ENCODE data around the gene ATP8A1.

DNA sequence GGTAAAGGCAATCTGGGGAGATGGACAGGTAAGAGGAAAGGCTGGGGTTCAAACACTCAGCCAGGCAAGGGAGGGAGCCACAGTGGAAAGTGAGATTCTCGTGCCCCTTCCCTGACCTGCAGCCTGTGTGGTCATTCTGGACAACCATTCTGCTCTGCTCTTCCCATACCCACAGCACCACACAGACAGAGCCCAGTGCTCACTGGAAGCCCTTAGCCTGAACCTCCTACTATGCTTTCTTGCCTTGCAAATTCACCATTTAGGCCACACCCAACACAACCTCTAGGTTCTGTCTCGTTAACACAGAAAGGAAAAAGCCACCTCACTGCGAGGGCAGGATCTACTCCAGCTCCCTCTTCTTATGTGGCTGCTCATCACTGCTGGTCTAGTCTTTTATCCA lies 166.9 kb downstream of the ATP8A1 start:
- TF ChIP-seq, protein P1, sequence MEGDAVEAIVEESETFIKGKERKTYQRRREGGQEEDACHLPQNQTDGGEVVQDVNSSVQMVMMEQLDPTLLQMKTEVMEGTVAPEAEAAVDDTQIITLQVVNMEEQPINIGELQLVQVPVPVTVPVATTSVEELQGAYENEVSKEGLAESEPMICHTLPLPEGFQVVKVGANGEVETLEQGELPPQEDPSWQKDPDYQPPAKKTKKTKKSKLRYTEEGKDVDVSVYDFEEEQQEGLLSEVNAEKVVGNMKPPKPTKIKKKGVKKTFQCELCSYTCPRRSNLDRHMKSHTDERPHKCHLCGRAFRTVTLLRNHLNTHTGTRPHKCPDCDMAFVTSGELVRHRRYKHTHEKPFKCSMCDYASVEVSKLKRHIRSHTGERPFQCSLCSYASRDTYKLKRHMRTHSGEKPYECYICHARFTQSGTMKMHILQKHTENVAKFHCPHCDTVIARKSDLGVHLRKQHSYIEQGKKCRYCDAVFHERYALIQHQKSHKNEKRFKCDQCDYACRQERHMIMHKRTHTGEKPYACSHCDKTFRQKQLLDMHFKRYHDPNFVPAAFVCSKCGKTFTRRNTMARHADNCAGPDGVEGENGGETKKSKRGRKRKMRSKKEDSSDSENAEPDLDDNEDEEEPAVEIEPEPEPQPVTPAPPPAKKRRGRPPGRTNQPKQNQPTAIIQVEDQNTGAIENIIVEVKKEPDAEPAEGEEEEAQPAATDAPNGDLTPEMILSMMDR (IDR thresholded peaks at IDR 0.05; ENCODE audit: poor library complexity, severe bottlenecking), result no peak
- TF ChIP-seq, protein P2, sequence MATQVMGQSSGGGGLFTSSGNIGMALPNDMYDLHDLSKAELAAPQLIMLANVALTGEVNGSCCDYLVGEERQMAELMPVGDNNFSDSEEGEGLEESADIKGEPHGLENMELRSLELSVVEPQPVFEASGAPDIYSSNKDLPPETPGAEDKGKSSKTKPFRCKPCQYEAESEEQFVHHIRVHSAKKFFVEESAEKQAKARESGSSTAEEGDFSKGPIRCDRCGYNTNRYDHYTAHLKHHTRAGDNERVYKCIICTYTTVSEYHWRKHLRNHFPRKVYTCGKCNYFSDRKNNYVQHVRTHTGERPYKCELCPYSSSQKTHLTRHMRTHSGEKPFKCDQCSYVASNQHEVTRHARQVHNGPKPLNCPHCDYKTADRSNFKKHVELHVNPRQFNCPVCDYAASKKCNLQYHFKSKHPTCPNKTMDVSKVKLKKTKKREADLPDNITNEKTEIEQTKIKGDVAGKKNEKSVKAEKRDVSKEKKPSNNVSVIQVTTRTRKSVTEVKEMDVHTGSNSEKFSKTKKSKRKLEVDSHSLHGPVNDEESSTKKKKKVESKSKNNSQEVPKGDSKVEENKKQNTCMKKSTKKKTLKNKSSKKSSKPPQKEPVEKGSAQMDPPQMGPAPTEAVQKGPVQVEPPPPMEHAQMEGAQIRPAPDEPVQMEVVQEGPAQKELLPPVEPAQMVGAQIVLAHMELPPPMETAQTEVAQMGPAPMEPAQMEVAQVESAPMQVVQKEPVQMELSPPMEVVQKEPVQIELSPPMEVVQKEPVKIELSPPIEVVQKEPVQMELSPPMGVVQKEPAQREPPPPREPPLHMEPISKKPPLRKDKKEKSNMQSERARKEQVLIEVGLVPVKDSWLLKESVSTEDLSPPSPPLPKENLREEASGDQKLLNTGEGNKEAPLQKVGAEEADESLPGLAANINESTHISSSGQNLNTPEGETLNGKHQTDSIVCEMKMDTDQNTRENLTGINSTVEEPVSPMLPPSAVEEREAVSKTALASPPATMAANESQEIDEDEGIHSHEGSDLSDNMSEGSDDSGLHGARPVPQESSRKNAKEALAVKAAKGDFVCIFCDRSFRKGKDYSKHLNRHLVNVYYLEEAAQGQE (IDR thresholded peaks at IDR 0.05; ENCODE audit: borderline replicate concordance), result no peak
- TF ChIP-seq POLR2AphosphoS5 (IDR thresholded peaks at IDR 0.05) (no peak), EZH2 (IDR thresholded peaks at IDR 0.05; ENCODE audit: borderline replicate concordance, insufficient read depth, low read length, poor library complexity, severe bottlenecking) (no peak)
